ENCODE measurements around the gene DNASE2. TPM values are rescaled to one million over a fixed set of nuclear protein-coding genes. Genes with fewer than 3 reads are reported as not detected.

The DNASE2 gene
- total and polyA plus RNA-seq, 2 of the 8 experiments (the other 6 are each of a cell fraction or from before 2014, with no cell fraction given) = 33.2 to 48.2 TPM

- no peak overlapping the region for H2AFZ ChIP-seq (ENCODE audit: low read length)
- 80% methylated on average over 3 of the region's 3 CpGs; no CpG with 5 or more reads in 1 of the 2 experiments for WGBS, 2 experiments (ENCODE audit: extremely low coverage in 1 of 2, insufficient coverage in 1 of 2, insufficient read length in 1 of 2, insufficient replicate concordance in 2 of 2, low coverage in 1 of 2, low lambda C conversion rate in 2 of 2, missing lambda C conversion rate in 1 of 2)
- peak overlapping the region; percentile 90; the same call in 1 of the 2 replicates for H4K8ac ChIP-seq (ENCODE audit: extremely low read depth, insufficient read depth, low read length)
- H4K20me1 ChIP-seq (replicated peaks in 1 of 2; ENCODE audit: control insufficient read depth in 1 of 2, insufficient read depth in 2 of 2, low read length in 2 of 2) = no peaks in the 10 kb centered on the region
- H4K5ac ChIP-seq (ENCODE audit: insufficient read length, low read depth, low read length) = peak overlapping the region; percentile 59
- H3K79me1 ChIP-seq (ENCODE audit: low read depth, low read length) = no peaks in the 10 kb centered on the region
- peak overlapping the region; percentile 6; the same call in 1 of the 2 replicates for H2AK5ac ChIP-seq (ENCODE audit: low read depth, low read length)
- peak overlapping the region; percentile 96 for H2BK15ac ChIP-seq (ENCODE audit: low read length)
- H2BK12ac ChIP-seq (ENCODE audit: low read depth, low read length) = peak overlapping the region; percentile 99
- H3K9ac ChIP-seq (replicated peaks in 1 of 4; ENCODE audit: extremely low read depth in 1 of 4, low read depth in 3 of 4, low read length in 3 of 4) = no peak overlapping the region
- ChIA-PET POLR2A (ENCODE audit: partially characterized antibody) (interaction anchor here (1.1 to 12.3 kb wide), 15 partner anchors 8 to 70 kb away, joined by 3 to 110 read pairs (median 9); partner anchors contain the start of genes CALR, GADD45GIP1, GCDH and SYCE2), CTCF (ENCODE audit: partially characterized antibody) (interaction anchor here (0.9 to 2.3 kb wide), 10 partner anchors 10 to 187 kb away, joined by 3 to 19 read pairs (median 5); partner anchors contain the start of gene RNASEH2A)
- H3K36me3 ChIP-seq (ENCODE audit: control insufficient read depth in 2 of 4, insufficient read depth in 4 of 4, low read length in 3 of 4) = no peaks in the 10 kb centered on the region
- H3K56ac ChIP-seq (replicated peaks; ENCODE audit: insufficient read length, low read depth, low read length) = no peak overlapping the region
- H3K4ac ChIP-seq (replicated peaks; ENCODE audit: insufficient read length, low read depth, low read length) = peak overlapping the region; percentile 99
- DNase-seq (ENCODE audit: low read depth in 1 of 2, low spot score in 2 of 2) (no peak), FAIRE-seq (no peak)
- peak overlapping the region; percentile 94 for H4K91ac ChIP-seq (replicated peaks; ENCODE audit: insufficient read length, low read length)
- H3K79me2 ChIP-seq (ENCODE audit: control insufficient read depth in 1 of 2, insufficient read depth in 2 of 2, low read length in 2 of 2) = no peaks in the 10 kb centered on the region
- H3K4me1 ChIP-seq (replicated peaks in 1 of 4; ENCODE audit: control insufficient read depth in 3 of 4, insufficient read depth in 4 of 4, low read length in 3 of 4) = peaks cover 0 to 7% (median 6%) of the 10 kb centered on the region in 4 experiments; a peak in 5 of 7 replicates
- H3K27me3 ChIP-seq (replicated peaks in 1 of 4; ENCODE audit: control insufficient read depth in 3 of 4, extremely low read depth in 1 of 4, insufficient read depth in 3 of 4, low read length in 3 of 4) = peaks cover 0 to 9% (median 4%) of the 10 kb centered on the region in 4 experiments; a peak in 4 of 7 replicates
- peaks cover 11% of the 10 kb centered on the region; the same call in 1 of the 2 replicates for H3K23me2 ChIP-seq (ENCODE audit: low read depth, low read length)
- H3K4me3 ChIP-seq (ENCODE audit: extremely low read depth in 1 of 4, insufficient read depth in 2 of 4, low read depth in 3 of 4, low read length in 4 of 4) = peak overlapping the region in 1 of 4 experiments; percentile 75; a peak in 2 of 8 replicates
- H2BK5ac ChIP-seq (ENCODE audit: low read depth, low read length) = no peak overlapping the region
- peak overlapping the region; percentile 81 for H2BK120ac ChIP-seq (replicated peaks; ENCODE audit: low read depth, low read length)
- peak overlapping the region; percentile 66; the same call in 1 of the 2 replicates for H2BK20ac ChIP-seq (ENCODE audit: low read length)
- H3K9me3 ChIP-seq (ENCODE audit: insufficient read depth in 2 of 2, low read depth in 1 of 2, low read length in 1 of 2) = no peaks in the 10 kb centered on the region; a peak in 2 of 4 replicates
- H3K27ac ChIP-seq (ENCODE audit: low read depth, low read length) = no peak overlapping the region
- H3K4me2 ChIP-seq (ENCODE audit: insufficient read depth in 1 of 2, low read depth in 2 of 2, low read length in 2 of 2) = peak overlapping the region; percentile 75 to 97; a peak in 3 of 4 replicates
- H3K23ac ChIP-seq (ENCODE audit: insufficient read length) = no peak overlapping the region
- peak overlapping the region; percentile 60; the same call in 1 of the 2 replicates for H3K18ac ChIP-seq (ENCODE audit: extremely low read depth, low read length)
- H3K14ac ChIP-seq (ENCODE audit: insufficient read length) = no peak overlapping the region
- TF ChIP-seq FOSL1 (IDR thresholded peaks at IDR 0.05; ENCODE audit: insufficient read depth, low read depth, low read length) (no peak), SRF (IDR thresholded peaks at IDR 0.05; ENCODE audit: low read depth, low read length) (no peak), CEBPB (IDR thresholded peaks at IDR 0.05; ENCODE audit: low read depth, low read length) (no peak), ATF2 (IDR thresholded peaks at IDR 0.05; ENCODE audit: low read length) (no peak), TCF12 (IDR thresholded peaks at IDR 0.05; ENCODE audit: low read depth, low read length) (no peak), JUND (IDR thresholded peaks at IDR 0.05; ENCODE audit: low read length) (no peak), TEAD4 (IDR thresholded peaks at IDR 0.05; ENCODE audit: low read depth, low read length) (no peak), GABPA (IDR thresholded peaks at IDR 0.05; ENCODE audit: borderline replicate concordance, insufficient read depth, low read length) (no peak), NRF1 (IDR thresholded peaks at IDR 0.05; ENCODE audit: low read depth, low read length) (no peak), SIN3A (conservative IDR thresholded peaks at IDR 0.05 in 1 of 2, IDR thresholded peaks at IDR 0.05 in 1 of 2; ENCODE audit: low read depth in 1 of 2, low read length in 2 of 2) (no peak), YY1 (IDR thresholded peaks at IDR 0.05; ENCODE audit: low read depth, low read length) (no peak)
Measured at GRCh38 chr19:12884202-12884601, 3.0 kb upstream of the DNASE2 start.

Data from H1 (cell line).